Transverse colon (tissue), 4 donors: Measurements from ENCODE around the gene GPN2. TPM values are rescaled to one million over a fixed set of nuclear protein-coding genes. Genes with fewer than 3 reads are reported as not detected.

Experiments
- DNase-seq: peaks from one replicate; pipeline ENCODE4 v3.0.0-alpha.2; 2019
- H3K27ac ChIP-seq, 4 donors: fragments of 200-600 bp; sonication (generic); 2 replicates each; pipeline ENCODE4 v1.5.1; 2016 to 2018; ENCODE audit warnings: inconsistent platforms in 4 of 4
- H3K27me3 ChIP-seq: fragments of 200-600 bp; sonication (generic); 2 replicates; pipeline ENCODE4 v1.5.1; 2017; ENCODE audit warnings: inconsistent platforms
- H3K36me3 ChIP-seq, 4 donors: fragments of 200-600 bp; sonication (generic); 2 replicates each; pipeline ENCODE4 v1.5.1; 2017 to 2019; ENCODE audit warnings: inconsistent platforms in 4 of 4
- H3K4me1 ChIP-seq, 4 donors: fragments of 200-600 bp; sonication (generic); 2 replicates each; pipeline ENCODE4 v1.5.1; 2017 to 2020; ENCODE audit warnings: inconsistent platforms in 4 of 4
- H3K4me3 ChIP-seq, 4 donors: fragments of 200-600 bp; sonication (generic); 1 replicate in 1 of 4; 2 replicates in 3 of 4; pipeline versions ENCODE4 v1.5.1 to v1.6.1; 2017 to 2019; ENCODE audit warnings: inconsistent platforms in 4 of 4
- H3K9me3 ChIP-seq, 2 donors: fragments of 200-600 bp; sonication (generic); 2 replicates each; pipeline ENCODE4 v1.5.1; 2017 to 2019; ENCODE audit warnings: inconsistent platforms in 2 of 2
- EP300 ChIP-seq: sonication (generic); formaldehyde crosslinking; IDR thresholded peaks from one replicate; pipeline ENCODE4 v1.6.1; 2017; ENCODE audit warnings: antibody characterized with exemption, low read depth
- POLR2A ChIP-seq: fragments of 450-650 bp; IDR thresholded peaks from one replicate; pipeline ENCODE4 v1.6.1; 2016; ENCODE audit warnings: antibody characterized with exemption, mild to moderate bottlenecking, moderate library complexity
- POLR2AphosphoS5 ChIP-seq, 3 donors: sonication (generic); formaldehyde crosslinking; IDR thresholded peaks; one replicate each; pipeline ENCODE4 v1.6.1; 2016; ENCODE audit warnings: antibody characterized with exemption in 3 of 3
- WGBS, 2 donors: methylation state at CpG; one replicate each; pipeline ENCODE4 v1.1.5; 2018; ENCODE audit warnings: low coverage in 1 of 2; 5-methylcytosine and 5-hydroxymethylcytosine counted together
- in situ Hi-C, 4 donors: fragments of 200-750 bp; cut with MboI; loops; one replicate each; pipeline versions ENCODE4 v1.15.0 to v1.15.1; 2017; ENCODE audit warnings: low sequenced_read_pairs in 3 of 4, low pct_ligation_motif_present in 1 of 4, low pct_unique_long_range_greater_than_20kb in 1 of 4
- intact Hi-C: fragments of 100-400 bp; cut with DNase I; formaldehyde crosslinking; loops from one replicate; pipeline ENCODE4 v1.15.1; 2023; ENCODE audit warnings: low total_unique reads
- total RNA-seq, 4 donors: library from RNA; depleted of rRNA; stranded (reverse); fragments of >200 nt; gene quantifications; one replicate each; pipeline ENCODE4 v1.1.0, GENCODE V29; 2016
- TF ChIP-seq, protein P1 (sequence below), 5 experiments: fragments of 200-600 bp in 3 of 5; fragments of 450-650 bp in 2 of 5; sonication (generic) in 3 of 5; IDR thresholded peaks; 1 replicate in 2 of 5; 2 replicates in 3 of 5; pipeline ENCODE4 v1.5.1; 2016 to 2017; ENCODE audit warnings: antibody characterized with exemption in 5 of 5, inconsistent platforms in 3 of 5, mild to moderate bottlenecking in 2 of 5, moderate library complexity in 1 of 5

Gene GPN2
- total RNA-seq, 4 donors from 2014 or later: 14.7 to 75.2 (median 28.7) TPM

GRCh38 chr1:26854906-26855305 is 35.2 kb downstream of the GPN2 start:
- peak; percentile 17 for TF ChIP-seq POLR2A
- TF ChIP-seq, protein P1, sequence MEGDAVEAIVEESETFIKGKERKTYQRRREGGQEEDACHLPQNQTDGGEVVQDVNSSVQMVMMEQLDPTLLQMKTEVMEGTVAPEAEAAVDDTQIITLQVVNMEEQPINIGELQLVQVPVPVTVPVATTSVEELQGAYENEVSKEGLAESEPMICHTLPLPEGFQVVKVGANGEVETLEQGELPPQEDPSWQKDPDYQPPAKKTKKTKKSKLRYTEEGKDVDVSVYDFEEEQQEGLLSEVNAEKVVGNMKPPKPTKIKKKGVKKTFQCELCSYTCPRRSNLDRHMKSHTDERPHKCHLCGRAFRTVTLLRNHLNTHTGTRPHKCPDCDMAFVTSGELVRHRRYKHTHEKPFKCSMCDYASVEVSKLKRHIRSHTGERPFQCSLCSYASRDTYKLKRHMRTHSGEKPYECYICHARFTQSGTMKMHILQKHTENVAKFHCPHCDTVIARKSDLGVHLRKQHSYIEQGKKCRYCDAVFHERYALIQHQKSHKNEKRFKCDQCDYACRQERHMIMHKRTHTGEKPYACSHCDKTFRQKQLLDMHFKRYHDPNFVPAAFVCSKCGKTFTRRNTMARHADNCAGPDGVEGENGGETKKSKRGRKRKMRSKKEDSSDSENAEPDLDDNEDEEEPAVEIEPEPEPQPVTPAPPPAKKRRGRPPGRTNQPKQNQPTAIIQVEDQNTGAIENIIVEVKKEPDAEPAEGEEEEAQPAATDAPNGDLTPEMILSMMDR (IDR thresholded peaks at IDR 0.05): no peak
- 71% methylated on average over 5 of the region's 5 CpGs; no CpG with 5 or more reads in 1 of the 2 donors for WGBS, 2 donors
- peak; percentile 85 for DNase-seq
- Histone ChIP-seq H3K4me1 (peaks cover 13 to 35% (median 22%) of the 10 kb centered on the region in 4 donors), H3K4me3 (no peak overlapping the region), H3K36me3 (peaks cover 0 to 12% (median 6%) of the 10 kb centered on the region in 4 donors), H3K27me3 (no peaks in the 10 kb centered on the region), H3K9me3 (no peaks in the 10 kb centered on the region), H3K27ac (peak overlapping the region; percentile 32 to 59 (median 50))
- in situ Hi-C loops (no loop called here), intact Hi-C loops (loop anchor here (2.0 kb wide), 1 partner anchor 20 kb away; no protein-coding TSS in a partner anchor)

DNA sequence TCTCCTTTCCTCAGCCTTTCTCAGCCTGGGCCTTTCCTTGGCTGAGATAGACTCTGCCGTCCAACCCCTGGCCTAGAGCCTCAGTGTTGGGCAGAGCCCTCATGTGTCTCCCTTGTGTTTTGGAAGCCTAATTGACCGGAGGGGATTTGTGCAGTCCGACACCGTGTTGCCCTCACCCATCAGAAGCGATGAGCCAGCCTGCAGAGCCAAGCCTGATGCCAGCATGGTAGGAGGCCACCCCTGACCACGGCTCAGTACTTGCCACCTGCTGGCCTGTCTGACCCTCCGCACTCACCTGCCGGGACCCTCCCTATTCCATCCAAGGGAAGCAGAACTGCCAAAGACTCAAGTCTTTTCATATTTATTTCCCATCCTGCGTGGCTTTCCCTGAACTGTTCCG is 36.5 kb downstream of the GPN2 start:
- no peaks in the 10 kb centered on the region for H3K27me3 ChIP-seq
- intact Hi-C loops: no loop called here
- 98% methylated on average over 10 of the region's 10 CpGs; no CpG with 5 or more reads in 1 of the 2 donors for WGBS, 2 donors
- in situ Hi-C loops: no loop called here
- H3K9me3 ChIP-seq: no peaks in the 10 kb centered on the region
- H3K27ac ChIP-seq: peak overlapping the region; percentile 36 to 60 (median 55)
- peaks cover 26 to 48% (median 35%) of the 10 kb centered on the region in 4 donors for H3K4me1 ChIP-seq
- H3K36me3 ChIP-seq: peaks cover 0 to 12% (median 6%) of the 10 kb centered on the region in 4 donors
- H3K4me3 ChIP-seq: no peak overlapping the region
- no peak for TF ChIP-seq POLR2AphosphoS5 (IDR thresholded peaks at IDR 0.05)
- TF ChIP-seq, protein P1 (IDR thresholded peaks at IDR 0.05): no peak
- TF ChIP-seq POLR2A: no peak
- no peak for TF ChIP-seq EP300
- no peak for DNase-seq

DNA sequence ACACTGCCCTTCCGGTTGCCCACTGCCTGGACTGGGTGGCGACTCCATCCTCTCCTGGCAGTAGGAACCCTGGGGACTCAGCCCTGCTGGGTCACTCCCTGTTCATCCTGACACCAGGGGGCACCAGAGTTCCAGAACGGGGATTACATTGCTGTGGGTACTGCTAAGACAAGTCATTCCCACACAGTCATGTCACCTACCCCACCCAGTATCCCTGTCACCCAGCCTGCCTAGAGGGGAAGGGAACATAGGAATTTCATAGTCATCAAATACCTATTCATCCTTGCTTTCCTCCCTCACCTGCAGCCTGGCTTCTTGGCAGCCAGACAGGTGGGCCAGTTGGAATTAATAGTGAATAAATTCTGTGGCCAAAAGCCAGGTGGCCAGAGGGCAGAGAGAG is 36.9 kb downstream of the GPN2 start:
- peak overlapping the region; percentile 36 to 60 (median 55) for H3K27ac ChIP-seq
- peaks cover 0 to 12% (median 6%) of the 10 kb centered on the region in 4 donors for H3K36me3 ChIP-seq
- peak; percentile 95 for DNase-seq
- WGBS, 2 donors: 8% methylated on average over 3 of the region's 3 CpGs; no CpG with 5 or more reads in 1 of the 2 donors
- H3K27me3 ChIP-seq: no peaks in the 10 kb centered on the region
- in situ Hi-C loops: no loop called here
- intact Hi-C loops: no loop called here
- TF ChIP-seq, protein P1 (IDR thresholded peaks at IDR 0.05): peak; percentile 78 to 92 (median 83)
- TF ChIP-seq POLR2AphosphoS5 (IDR thresholded peaks at IDR 0.05) (no peak), POLR2A (no peak)
- H3K9me3 ChIP-seq: no peaks in the 10 kb centered on the region
- H3K4me1 ChIP-seq: peaks cover 30 to 53% (median 38%) of the 10 kb centered on the region in 4 donors
- no peak overlapping the region for H3K4me3 ChIP-seq

- intact Hi-C loops (no loop called here), in situ Hi-C loops (no loop called here)
- DNase-seq: no peak
- 58 to 77% methylated on average over 5 to 9 of the region's 9 CpGs for WGBS, 2 donors
- H3K27me3 ChIP-seq: no peaks in the 10 kb centered on the region
- no peak overlapping the region for H3K4me3 ChIP-seq
- H3K27ac ChIP-seq: no peak overlapping the region
- no peaks in the 10 kb centered on the region for H3K9me3 ChIP-seq
- peaks cover 32 to 57% (median 41%) of the 10 kb centered on the region in 4 donors for H3K4me1 ChIP-seq
- TF ChIP-seq POLR2A: no peak
- TF ChIP-seq POLR2AphosphoS5 (IDR thresholded peaks at IDR 0.05): no peak
- H3K36me3 ChIP-seq: peaks cover 0 to 12% (median 6%) of the 10 kb centered on the region in 4 donors
Observed at GRCh38 chr1:26852701-26853100, 37.4 kb downstream of the GPN2 start.
